Natural killer cell (primary cell): ENCODE measurements around the gene NFKBIZ. TPM values are rescaled to one million over a fixed set of nuclear protein-coding genes. Genes with fewer than 3 reads are reported as not detected.

Experiments
- ATAC-seq, 3 donors: fragments of 150-1000 bp in 2 of 3; fragments of 200-7000 bp in 1 of 3; cut with Tn5 transposase; 1 replicate in 1 of 3; 2 replicates in 2 of 3; pipeline ENCODE4 v1.10.0; 2021; ENCODE audit warnings: mild to moderate bottlenecking in 2 of 3, moderate library complexity in 2 of 3
- DNase-seq, 2 donors: peaks; one replicate each; pipeline versions ENCODE4 v3.0.0 to v3.0.0-alpha.2; 2013 to 2021; ENCODE audit warnings: mixed read lengths in 1 of 2
- H3K27ac ChIP-seq: one replicate; pipeline ENCODE4 v1.5.1; 2013; ENCODE audit warnings: mild to moderate bottlenecking, low read length
- H3K27me3 ChIP-seq: one replicate; pipeline ENCODE4 v1.6.1; 2013; ENCODE audit warnings: low read length; ENCODE audit not compliant: control insufficient read depth, insufficient read depth
- H3K36me3 ChIP-seq: one replicate; pipeline ENCODE4 v1.6.1; 2013; ENCODE audit warnings: low read length; ENCODE audit not compliant: control insufficient read depth, insufficient read depth
- H3K4me1 ChIP-seq: one replicate; pipeline ENCODE4 v1.6.1; 2013; ENCODE audit warnings: low read length; ENCODE audit not compliant: control insufficient read depth, insufficient read depth
- H3K4me3 ChIP-seq: one replicate; pipeline ENCODE4 v1.5.1; 2013; ENCODE audit warnings: low read length
- H3K9me3 ChIP-seq: one replicate; pipeline ENCODE4 v1.6.1; 2013; ENCODE audit warnings: low read length; ENCODE audit not compliant: control insufficient read depth, insufficient read depth
- H3K27ac Mint-ChIP-seq, 2 donors: one replicate each; pipeline ENCODE4 v1.8.0; 2022; ENCODE audit warnings: mild to moderate bottlenecking in 2 of 2, mixed read lengths in 2 of 2, moderate library complexity in 1 of 2
- H3K27me3 Mint-ChIP-seq, 2 donors: one replicate each; pipeline ENCODE4 v1.8.0; 2022; ENCODE audit warnings: low read depth in 2 of 2, mixed read lengths in 2 of 2
- H3K36me3 Mint-ChIP-seq: one replicate; pipeline ENCODE4 v1.8.0; 2022; ENCODE audit warnings: mixed read lengths
- H3K4me1 Mint-ChIP-seq, 2 donors: one replicate each; pipeline ENCODE4 v1.8.0; 2022; ENCODE audit warnings: mixed read lengths in 2 of 2
- H3K4me3 Mint-ChIP-seq: one replicate; pipeline ENCODE4 v1.8.0; 2022; ENCODE audit warnings: mild to moderate bottlenecking, moderate library complexity, mixed read lengths
- H3K9me3 Mint-ChIP-seq, 2 donors: one replicate each; pipeline ENCODE4 v1.8.0; 2022; ENCODE audit warnings: mixed read lengths in 2 of 2
- WGBS: methylation state at CpG from one replicate; pipeline ENCODE4 v1.1.7; 2013; ENCODE audit warnings: missing lambda C conversion rate; ENCODE audit not compliant: insufficient coverage; 5-methylcytosine and 5-hydroxymethylcytosine counted together
- intact Hi-C: fragments of 100-400 bp; cut with micrococcal nuclease; formaldehyde crosslinking; loops from one replicate; pipeline ENCODE4 v1.14.2; 2022
- total RNA-seq, 4 donors: library from RNA; stranded (reverse); fragments of 120-200 nt in 1 of 4; gene quantifications; one replicate each; pipeline versions ENCODE4 v1.2.3 to v1.2.4, GENCODE V29; 2013 to 2022
- TF ChIP-seq, protein P1 (sequence below): fragments of 200-600 bp; IDR thresholded peaks from one replicate; pipeline ENCODE4 v1.8.0; 2022; ENCODE audit warnings: antibody characterized with exemption

NFKBIZ gene
- total RNA-seq, 3 donors from 2014 or later (not counting 1 experiment from before 2014, with no cell fraction given) = 510 to 811 (median 774) TPM

DNA sequence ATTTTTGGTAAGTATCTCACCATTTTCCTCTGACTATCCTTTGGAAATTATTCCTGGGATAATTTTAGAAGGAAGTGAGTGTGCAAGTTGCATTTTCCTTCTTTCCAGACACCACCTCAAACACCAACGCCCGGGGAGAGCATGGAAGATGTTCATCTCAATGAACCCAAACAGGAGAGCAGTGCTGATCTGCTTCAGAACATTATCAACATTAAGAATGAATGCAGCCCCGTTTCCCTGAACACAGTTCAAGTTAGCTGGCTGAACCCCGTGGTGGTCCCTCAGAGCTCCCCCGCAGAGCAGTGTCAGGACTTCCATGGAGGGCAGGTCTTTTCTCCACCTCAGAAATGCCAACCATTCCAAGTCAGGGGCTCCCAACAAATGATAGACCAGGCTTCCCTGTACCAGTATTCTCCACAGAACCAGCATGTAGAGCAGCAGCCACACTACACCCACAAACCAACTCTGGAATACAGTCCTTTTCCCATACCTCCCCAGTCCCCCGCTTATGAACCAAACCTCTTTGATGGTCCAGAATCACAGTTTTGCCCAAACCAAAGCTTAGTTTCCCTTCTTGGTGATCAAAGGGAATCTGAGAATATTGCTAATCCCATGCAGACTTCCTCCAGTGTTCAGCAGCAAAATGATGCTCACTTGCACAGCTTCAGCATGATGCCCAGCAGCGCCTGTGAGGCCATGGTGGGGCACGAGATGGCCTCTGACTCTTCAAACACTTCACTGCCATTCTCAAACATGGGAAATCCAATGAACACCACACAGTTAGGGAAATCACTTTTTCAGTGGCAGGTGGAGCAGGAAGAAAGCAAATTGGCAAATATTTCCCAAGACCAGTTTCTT, 3.9 kb downstream of the NFKBIZ start:
- intact Hi-C loops = loop anchor here (5.0 kb wide), 4 partner anchors 41 to 281 kb away; partner anchors contain the start of genes PCNP and ZBTB11
- Mint-ChIP-seq H3K9me3 (no peaks in the 10 kb centered on the region), H3K27ac (peak overlapping the region; percentile 98 to 99), H3K27me3 (no peaks in the 10 kb centered on the region), H3K36me3 (peaks cover 55% of the 10 kb centered on the region), H3K4me1 (peaks cover 42 to 56% of the 10 kb centered on the region in 2 donors), H3K4me3 (peak overlapping the region; percentile 51)
- Histone ChIP-seq H3K9me3 (no peaks in the 10 kb centered on the region), H3K27ac (no peak overlapping the region), H3K27me3 (no peaks in the 10 kb centered on the region), H3K36me3 (peaks cover 63% of the 10 kb centered on the region), H3K4me3 (no peak overlapping the region), H3K4me1 (peaks cover 9% of the 10 kb centered on the region)
- ATAC-seq = no peak
- DNase-seq = no peak
- TF ChIP-seq, protein P1, sequence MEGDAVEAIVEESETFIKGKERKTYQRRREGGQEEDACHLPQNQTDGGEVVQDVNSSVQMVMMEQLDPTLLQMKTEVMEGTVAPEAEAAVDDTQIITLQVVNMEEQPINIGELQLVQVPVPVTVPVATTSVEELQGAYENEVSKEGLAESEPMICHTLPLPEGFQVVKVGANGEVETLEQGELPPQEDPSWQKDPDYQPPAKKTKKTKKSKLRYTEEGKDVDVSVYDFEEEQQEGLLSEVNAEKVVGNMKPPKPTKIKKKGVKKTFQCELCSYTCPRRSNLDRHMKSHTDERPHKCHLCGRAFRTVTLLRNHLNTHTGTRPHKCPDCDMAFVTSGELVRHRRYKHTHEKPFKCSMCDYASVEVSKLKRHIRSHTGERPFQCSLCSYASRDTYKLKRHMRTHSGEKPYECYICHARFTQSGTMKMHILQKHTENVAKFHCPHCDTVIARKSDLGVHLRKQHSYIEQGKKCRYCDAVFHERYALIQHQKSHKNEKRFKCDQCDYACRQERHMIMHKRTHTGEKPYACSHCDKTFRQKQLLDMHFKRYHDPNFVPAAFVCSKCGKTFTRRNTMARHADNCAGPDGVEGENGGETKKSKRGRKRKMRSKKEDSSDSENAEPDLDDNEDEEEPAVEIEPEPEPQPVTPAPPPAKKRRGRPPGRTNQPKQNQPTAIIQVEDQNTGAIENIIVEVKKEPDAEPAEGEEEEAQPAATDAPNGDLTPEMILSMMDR = no peak
- WGBS = 97% methylated on average over 8 of the region's 8 CpGs

DNA sequence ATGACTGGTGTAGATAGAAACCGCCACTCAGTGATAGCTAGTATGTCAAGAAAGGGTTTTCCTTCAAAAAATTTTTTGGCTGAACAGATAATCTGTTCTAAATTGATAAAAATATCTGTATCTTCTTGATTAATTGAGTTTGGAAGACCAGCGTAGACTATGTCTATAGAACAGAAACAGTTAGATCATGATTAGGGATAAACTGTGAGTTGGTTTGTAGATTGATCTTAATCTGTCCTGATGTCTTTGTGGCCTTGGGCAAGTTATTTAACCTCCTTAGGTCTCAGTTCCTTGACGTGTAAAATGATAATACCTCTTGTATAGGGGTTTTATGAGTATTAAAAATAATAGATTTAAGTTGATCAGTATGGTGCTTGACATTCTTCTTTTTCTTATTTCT, 4.7 kb downstream of the NFKBIZ start:
- DNase-seq (no peak), ATAC-seq (no peak)
- no peak overlapping the region for H3K27ac ChIP-seq
- TF ChIP-seq, protein P1 = no peak
- peaks cover 71% of the 10 kb centered on the region for H3K36me3 ChIP-seq
- peak overlapping the region; percentile 98 to 99 for H3K27ac Mint-ChIP-seq
- no peaks in the 10 kb centered on the region for H3K27me3 ChIP-seq
- H3K4me3 ChIP-seq = no peak overlapping the region
- no peaks in the 10 kb centered on the region for H3K27me3 Mint-ChIP-seq
- intact Hi-C loops = loop anchor here (5.0 kb wide), 4 partner anchors 42 to 282 kb away; partner anchors contain the start of genes PCNP and ZBTB11
- peaks cover 63% of the 10 kb centered on the region for H3K36me3 Mint-ChIP-seq
- H3K9me3 Mint-ChIP-seq = no peaks in the 10 kb centered on the region
- H3K9me3 ChIP-seq = no peaks in the 10 kb centered on the region
- WGBS = 100% methylated on average over 2 of the region's 3 CpGs
- H3K4me3 Mint-ChIP-seq = peak overlapping the region; percentile 51
- H3K4me1 ChIP-seq = peaks cover 5% of the 10 kb centered on the region
- H3K4me1 Mint-ChIP-seq = peaks cover 44 to 56% of the 10 kb centered on the region in 2 donors

DNA sequence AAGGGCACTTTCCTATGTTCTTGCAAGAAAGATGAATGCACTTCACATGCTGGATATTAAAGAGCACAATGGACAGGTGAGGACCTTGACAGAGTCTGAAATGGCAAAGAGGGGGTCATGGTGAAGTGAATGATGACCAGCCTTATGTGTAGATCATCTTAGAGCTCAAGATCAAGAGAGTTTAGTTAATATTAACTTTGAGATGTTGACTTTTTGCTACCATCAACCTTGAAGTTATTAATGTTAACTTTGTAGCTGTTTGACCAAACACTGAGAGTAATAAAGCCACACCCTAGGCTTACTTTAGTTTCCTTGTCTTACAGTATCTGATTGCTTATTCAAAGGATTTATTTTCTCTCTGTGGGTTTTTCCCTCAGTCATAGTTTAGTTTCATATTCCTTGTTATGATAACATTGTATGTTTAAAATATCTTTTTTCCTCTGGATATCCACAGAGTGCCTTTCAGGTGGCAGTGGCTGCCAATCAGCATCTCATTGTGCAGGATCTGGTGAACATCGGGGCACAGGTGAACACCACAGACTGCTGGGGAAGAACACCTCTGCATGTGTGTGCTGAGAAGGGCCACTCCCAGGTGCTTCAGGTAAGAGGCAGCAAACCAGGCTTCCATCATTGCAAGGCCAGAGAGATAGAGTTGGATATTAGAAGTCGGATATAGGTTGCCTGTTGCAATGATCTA, 5.4 kb downstream of the NFKBIZ start:
- H3K4me3 Mint-ChIP-seq = peak overlapping the region; percentile 7
- H3K36me3 Mint-ChIP-seq = peaks cover 71% of the 10 kb centered on the region
- WGBS = 100% methylated on average over 2 of the region's 2 CpGs
- peaks cover 5% of the 10 kb centered on the region for H3K4me1 ChIP-seq
- H3K27ac Mint-ChIP-seq = peak overlapping the region; percentile 79 to 99
- peaks cover 79% of the 10 kb centered on the region for H3K36me3 ChIP-seq
- H3K4me3 ChIP-seq = no peak overlapping the region
- H3K27ac ChIP-seq = no peak overlapping the region
- no peaks in the 10 kb centered on the region for H3K9me3 ChIP-seq
- no peak for DNase-seq
- H3K27me3 ChIP-seq = no peaks in the 10 kb centered on the region
- H3K9me3 Mint-ChIP-seq = no peaks in the 10 kb centered on the region
- ATAC-seq = no peak
- H3K27me3 Mint-ChIP-seq = no peaks in the 10 kb centered on the region
- peaks cover 45 to 56% of the 10 kb centered on the region in 2 donors for H3K4me1 Mint-ChIP-seq
- intact Hi-C loops = loop anchor here (5.0 kb wide), 4 partner anchors 42 to 282 kb away; partner anchors contain the start of genes PCNP and ZBTB11
- TF ChIP-seq, protein P1 = no peak
